Measurements from ENCODE around the gene BAK1.

BAK1 gene

GRCh38 chr6:33540768-33541167 is 39.3 kb downstream of the BAK1 start:
- TF ChIP-seq EGR1 (IDR thresholded peaks at IDR 0.05) (no peak), ZBTB7A (IDR thresholded peaks at IDR 0.05; ENCODE audit: low read depth) (no peak), YY1 (IDR thresholded peaks at IDR 0.05; ENCODE audit: low read depth) (no peak), EP300 (IDR thresholded peaks at IDR 0.05; ENCODE audit: borderline replicate concordance) (no peak), TEAD4 (IDR thresholded peaks at IDR 0.05) (no peak), TCF12 (IDR thresholded peaks at IDR 0.05; ENCODE audit: low read depth) (no peak), CEBPB (IDR thresholded peaks at IDR 0.05) (no peak), NFIC (IDR thresholded peaks at IDR 0.05) (no peak), USF1 (IDR thresholded peaks at IDR 0.05) (no peak), CREB1 (IDR thresholded peaks at IDR 0.05; ENCODE audit: low read depth) (no peak), REST (IDR thresholded peaks at IDR 0.05; ENCODE audit: low read depth) (no peak), RAD21 (IDR thresholded peaks at IDR 0.05; ENCODE audit: low read depth) (no peak), TAF1 (IDR thresholded peaks at IDR 0.05; ENCODE audit: low read depth) (no peak), FOXM1 (IDR thresholded peaks at IDR 0.05; ENCODE audit: borderline replicate concordance, low read depth) (no peak), MAX (IDR thresholded peaks at IDR 0.05) (no peak)

GRCh38 chr6:33534702-33535101 is 45.4 kb downstream of the BAK1 start:
- TF ChIP-seq EP300 (IDR thresholded peaks at IDR 0.05; ENCODE audit: borderline replicate concordance) = no peak
- no peak for TF ChIP-seq TCF12 (IDR thresholded peaks at IDR 0.05; ENCODE audit: low read depth)
- no peak for TF ChIP-seq ZBTB7A (IDR thresholded peaks at IDR 0.05; ENCODE audit: low read depth)
- TF ChIP-seq RAD21 (IDR thresholded peaks at IDR 0.05; ENCODE audit: low read depth) = no peak
- TF ChIP-seq FOXM1 (IDR thresholded peaks at IDR 0.05; ENCODE audit: borderline replicate concordance, low read depth) = no peak
- TF ChIP-seq EGR1 (IDR thresholded peaks at IDR 0.05) = no peak
- no peak for TF ChIP-seq TAF1 (IDR thresholded peaks at IDR 0.05; ENCODE audit: low read depth)
- TF ChIP-seq TEAD4 (IDR thresholded peaks at IDR 0.05) = no peak
- no peak for TF ChIP-seq REST (IDR thresholded peaks at IDR 0.05; ENCODE audit: low read depth)
- no peak for TF ChIP-seq NFIC (IDR thresholded peaks at IDR 0.05)
- no peak for TF ChIP-seq CREB1 (IDR thresholded peaks at IDR 0.05; ENCODE audit: low read depth)
- TF ChIP-seq CEBPB (IDR thresholded peaks at IDR 0.05) = no peak
- no peak for TF ChIP-seq USF1 (IDR thresholded peaks at IDR 0.05)
- TF ChIP-seq YY1 (IDR thresholded peaks at IDR 0.05; ENCODE audit: low read depth) = no peak

Data from Ishikawa (cell line).